Measurements from ENCODE around the gene PERM1. TPM values are rescaled to one million over a fixed set of nuclear protein-coding genes. Genes with fewer than 3 reads are reported as not detected.

The PERM1 gene
- total RNA-seq, 1 experiment from 2014 or later: not detected

DNA sequence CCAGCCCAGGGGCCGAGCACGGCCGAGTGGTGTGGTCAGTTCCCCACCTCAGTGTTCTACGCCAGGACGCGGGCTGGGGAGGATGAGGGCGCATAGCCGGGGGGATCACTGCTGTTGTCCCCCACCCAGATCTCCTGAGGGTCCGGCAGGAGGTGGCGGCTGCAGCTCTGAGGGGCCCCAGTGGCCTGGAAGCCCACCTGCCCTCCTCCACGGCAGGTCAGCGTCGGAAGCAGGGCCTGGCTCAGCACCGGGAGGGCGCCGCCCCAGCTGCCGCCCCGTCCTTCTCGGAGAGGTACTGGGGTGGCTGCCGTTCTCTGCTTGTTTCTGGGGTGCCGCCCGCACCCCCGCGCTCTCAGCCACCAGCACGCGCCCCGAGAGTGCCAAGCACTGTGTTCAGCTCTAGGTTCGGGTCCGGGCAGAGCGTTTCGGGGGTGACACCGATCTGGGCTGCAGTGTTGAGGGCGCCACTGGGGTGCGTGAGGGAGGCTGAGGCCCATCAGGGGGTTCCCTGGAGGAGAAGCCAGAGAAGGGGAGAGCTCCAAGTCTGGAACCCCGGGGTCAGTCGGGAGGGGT is 40.8 kb downstream of the PERM1 start:
- peaks cover 2% of the 10 kb centered on the region for H3K36me3 Mint-ChIP-seq (ENCODE audit: insufficient read depth, unreplicated experiment)
- no peaks in the 10 kb centered on the region for H3K27me3 Mint-ChIP-seq (ENCODE audit: insufficient read depth, unreplicated experiment)
- H3K4me1 Mint-ChIP-seq (ENCODE audit: insufficient read depth, unreplicated experiment): no peaks in the 10 kb centered on the region
- intact Hi-C loops (cut with micrococcal nuclease): loop anchor here (5.0 kb wide), 1 partner anchor 39 kb away; no protein-coding TSS in a partner anchor
- no peak overlapping the region for H3K27ac Mint-ChIP-seq (ENCODE audit: low read depth, unreplicated experiment)
- ChIA-PET CTCF (interaction anchor here (1.2 to 1.5 kb wide), 2 partner anchors 21 to 61 kb away, joined by 3 to 8 read pairs; no protein-coding TSS in a partner anchor), POLR2A (interaction anchor here (0.7 to 3.0 kb wide), 5 partner anchors 18 to 39 kb away, joined by 3 to 7 read pairs (median 3); partner anchors contain the start of genes NOC2L and PLEKHN1)
- no TSS peak for BruUV-seq (replicated peaks)
- peak overlapping the region; percentile 60 for H3K4me3 Mint-ChIP-seq (ENCODE audit: unreplicated experiment)
- TF ChIP-seq, protein P1, sequence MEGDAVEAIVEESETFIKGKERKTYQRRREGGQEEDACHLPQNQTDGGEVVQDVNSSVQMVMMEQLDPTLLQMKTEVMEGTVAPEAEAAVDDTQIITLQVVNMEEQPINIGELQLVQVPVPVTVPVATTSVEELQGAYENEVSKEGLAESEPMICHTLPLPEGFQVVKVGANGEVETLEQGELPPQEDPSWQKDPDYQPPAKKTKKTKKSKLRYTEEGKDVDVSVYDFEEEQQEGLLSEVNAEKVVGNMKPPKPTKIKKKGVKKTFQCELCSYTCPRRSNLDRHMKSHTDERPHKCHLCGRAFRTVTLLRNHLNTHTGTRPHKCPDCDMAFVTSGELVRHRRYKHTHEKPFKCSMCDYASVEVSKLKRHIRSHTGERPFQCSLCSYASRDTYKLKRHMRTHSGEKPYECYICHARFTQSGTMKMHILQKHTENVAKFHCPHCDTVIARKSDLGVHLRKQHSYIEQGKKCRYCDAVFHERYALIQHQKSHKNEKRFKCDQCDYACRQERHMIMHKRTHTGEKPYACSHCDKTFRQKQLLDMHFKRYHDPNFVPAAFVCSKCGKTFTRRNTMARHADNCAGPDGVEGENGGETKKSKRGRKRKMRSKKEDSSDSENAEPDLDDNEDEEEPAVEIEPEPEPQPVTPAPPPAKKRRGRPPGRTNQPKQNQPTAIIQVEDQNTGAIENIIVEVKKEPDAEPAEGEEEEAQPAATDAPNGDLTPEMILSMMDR (IDR thresholded peaks at IDR 0.05; ENCODE audit: unreplicated experiment): no peak
- no peaks in the 10 kb centered on the region for H3K9me3 Mint-ChIP-seq (ENCODE audit: unreplicated experiment)
- no peak for DNase-seq (ENCODE audit: unreplicated experiment)

DNA sequence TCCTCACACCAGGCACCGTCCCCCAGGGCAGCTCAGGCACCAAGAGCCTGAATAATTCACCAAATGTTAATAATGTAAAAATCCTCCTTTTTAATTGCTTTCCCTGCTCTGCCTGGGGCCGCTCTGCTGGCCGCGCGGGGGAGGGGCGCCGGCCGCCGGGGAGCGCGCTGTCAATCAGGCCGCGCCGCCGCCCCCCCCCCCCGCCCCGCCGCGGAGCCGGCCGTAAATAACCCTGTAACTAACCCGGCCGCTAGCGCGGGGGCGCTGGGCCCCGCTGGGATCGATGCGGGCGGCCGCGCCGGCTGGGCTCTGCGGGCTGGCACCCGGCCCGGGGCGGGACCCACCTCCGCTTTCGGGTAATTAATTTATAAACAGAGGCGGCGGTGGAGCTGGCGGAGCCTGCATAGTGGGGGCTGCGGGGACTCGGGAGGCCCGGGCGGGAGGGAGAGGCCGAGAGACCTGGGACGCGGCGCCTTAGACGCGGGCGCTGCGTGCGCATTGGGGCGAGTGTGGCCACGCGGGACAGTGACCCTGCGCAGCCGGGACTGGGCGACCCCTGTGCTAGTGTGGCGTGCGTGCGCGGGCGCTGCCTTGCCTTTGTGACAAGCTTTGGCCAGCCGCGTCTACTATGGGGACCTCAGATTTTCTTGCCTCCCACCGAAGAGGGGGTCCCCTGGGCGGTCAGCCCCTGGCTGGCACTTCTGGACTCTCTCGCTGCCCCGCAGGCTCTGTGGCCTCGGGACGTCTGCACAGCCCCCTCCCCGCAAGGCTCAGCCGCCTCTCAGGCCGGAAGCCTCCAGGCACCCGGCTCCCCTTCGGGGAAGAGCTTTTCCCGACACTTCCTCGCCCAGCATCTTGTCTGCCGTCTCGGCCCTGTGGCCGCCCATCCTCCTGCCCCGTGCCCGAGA is 41.5 kb downstream of the PERM1 start:
- peaks cover 7% of the 10 kb centered on the region for H3K27me3 Mint-ChIP-seq (ENCODE audit: insufficient read depth, unreplicated experiment)
- H3K36me3 Mint-ChIP-seq (ENCODE audit: insufficient read depth, unreplicated experiment): no peaks in the 10 kb centered on the region
- POLR2A ChIA-PET: interaction anchor here (0.7 to 3.1 kb wide), 4 partner anchors 18 to 40 kb away, joined by 3 to 18 read pairs (median 6); partner anchors contain the start of gene NOC2L
- CTCF ChIA-PET: interaction anchor here (0.6 to 3.9 kb wide), 5 partner anchors 20 to 71 kb away, joined by 3 to 34 read pairs (median 4); no protein-coding TSS in a partner anchor
- H3K27ac Mint-ChIP-seq (ENCODE audit: low read depth, unreplicated experiment): no peak overlapping the region
- BruUV-seq (replicated peaks): no TSS peak
- peak; percentile 60 for DNase-seq (ENCODE audit: unreplicated experiment)
- no peaks in the 10 kb centered on the region for H3K9me3 Mint-ChIP-seq (ENCODE audit: unreplicated experiment)
- TF ChIP-seq, protein P1 (IDR thresholded peaks at IDR 0.05; ENCODE audit: unreplicated experiment): no peak
- H3K4me3 Mint-ChIP-seq (ENCODE audit: unreplicated experiment): peak overlapping the region; percentile 60
- intact Hi-C loops (cut with micrococcal nuclease): loop anchor here (5.0 kb wide), 1 partner anchor 38 kb away; no protein-coding TSS in a partner anchor
- no peaks in the 10 kb centered on the region for H3K4me1 Mint-ChIP-seq (ENCODE audit: insufficient read depth, unreplicated experiment)

DNA sequence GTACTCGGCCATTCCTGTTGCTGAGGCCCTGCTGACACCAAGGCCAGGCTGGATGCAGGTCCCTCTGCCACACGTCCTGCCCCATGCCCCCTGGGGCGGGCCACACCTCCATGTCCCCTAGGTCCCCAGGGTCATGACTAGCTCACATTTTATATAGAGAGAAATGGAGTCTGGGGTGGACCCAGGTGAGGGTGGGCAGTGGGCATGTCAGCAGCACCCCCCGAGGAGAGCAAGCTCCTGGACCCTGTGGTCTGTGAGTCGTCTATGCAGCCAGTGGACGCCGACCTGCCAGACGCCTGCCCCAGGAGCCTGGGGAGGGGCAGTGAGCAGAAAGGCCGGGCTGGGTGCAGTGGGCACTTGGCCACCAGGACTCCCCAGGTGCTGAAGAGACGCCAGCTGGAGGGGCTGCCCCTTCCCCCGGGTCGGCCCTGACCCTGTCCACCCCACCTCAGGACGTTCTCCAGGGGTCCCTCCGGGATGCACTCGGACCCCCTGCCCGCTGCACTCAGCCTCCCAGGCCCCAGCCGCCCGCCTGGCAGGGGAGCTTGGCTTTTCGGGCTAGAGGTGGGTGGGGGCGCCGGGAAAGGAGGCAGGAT is 42.3 kb downstream of the PERM1 start:
- no peaks in the 10 kb centered on the region for H3K4me1 Mint-ChIP-seq (ENCODE audit: insufficient read depth, unreplicated experiment)
- peaks cover 14% of the 10 kb centered on the region for H3K27me3 Mint-ChIP-seq (ENCODE audit: insufficient read depth, unreplicated experiment)
- no peaks in the 10 kb centered on the region for H3K9me3 Mint-ChIP-seq (ENCODE audit: unreplicated experiment)
- ChIA-PET CTCF (interaction anchor here (0.5 to 3.9 kb wide), 6 partner anchors 19 to 70 kb away, joined by 3 to 34 read pairs (median 4); no protein-coding TSS in a partner anchor), POLR2A (interaction anchor here (1.0 to 3.1 kb wide), 3 partner anchors 19 to 34 kb away, joined by 4 to 18 read pairs (median 7); partner anchors contain the start of gene NOC2L)
- no peak overlapping the region for H3K27ac Mint-ChIP-seq (ENCODE audit: low read depth, unreplicated experiment)
- intact Hi-C loops (cut with micrococcal nuclease): loop anchor here (5.0 kb wide), 1 partner anchor 37 kb away; no protein-coding TSS in a partner anchor
- DNase-seq (ENCODE audit: unreplicated experiment): no peak
- TF ChIP-seq, protein P1 (IDR thresholded peaks at IDR 0.05; ENCODE audit: unreplicated experiment): no peak
- BruUV-seq (replicated peaks): no TSS peak
- H3K4me3 Mint-ChIP-seq (ENCODE audit: unreplicated experiment): no peak overlapping the region
- no peaks in the 10 kb centered on the region for H3K36me3 Mint-ChIP-seq (ENCODE audit: insufficient read depth, unreplicated experiment)
